Esophagus mucosa (tissue), 1 donor: ENCODE results near the gene SEMA7A. TPM values are rescaled to one million over a fixed set of nuclear protein-coding genes. Genes with fewer than 3 reads are reported as not detected.
"Not testable (repeated sequence)": the region's sequence is repeated elsewhere in the genome, so short reads cannot be mapped to it uniquely, and the experiment has no call there.

Experiments used
- ATAC-seq: fragments of 200-7000 bp; cut with Tn5 transposase; one replicate; pipeline ENCODE4 v1.9.1; 2020
- total RNA-seq: library from RNA; stranded (reverse); gene quantifications from one replicate; pipeline ENCODE4 v1.2.4, GENCODE V29; 2023
- donor health status: DM: yes; HTN: yes; CAD: no.

SEMA7A gene
- total RNA-seq, 1 donor from 2014 or later = 4.0 TPM

- no peak for ATAC-seq
These were observed 34.0 kb downstream of the SEMA7A start for GRCh38 chr15:74399511-74400312.

- no peak for ATAC-seq
These were observed 34.7 kb downstream of the SEMA7A start for GRCh38 chr15:74399100-74399499.

- no peak for ATAC-seq
These were observed 35.6 kb downstream of the SEMA7A start for GRCh38 chr15:74398183-74398582.

GRCh38 chr15:74397239-74398068 is 36.3 kb downstream of the SEMA7A start:
- ATAC-seq = peak; percentile 5

GRCh38 chr15:74396445-74397238 is 37.1 kb downstream of the SEMA7A start:
- peak; percentile 88 for ATAC-seq

- ATAC-seq = no peak
These were observed 37.7 kb downstream of the SEMA7A start for GRCh38 chr15:74396146-74396438.

- ATAC-seq = no peak
These were observed 38.2 kb downstream of the SEMA7A start for GRCh38 chr15:74395319-74396145.

GRCh38 chr15:74394090-74394846 is 39.5 kb downstream of the SEMA7A start:
- ATAC-seq = no peak

- no peak for ATAC-seq
These were observed 40.3 kb downstream of the SEMA7A start for GRCh38 chr15:74393423-74393822.

GRCh38 chr15:74392902-74393301 is 40.9 kb downstream of the SEMA7A start:
- no peak for ATAC-seq

- ATAC-seq = no peak
These were observed 41.3 kb downstream of the SEMA7A start for GRCh38 chr15:74392451-74392830.

- no peak for ATAC-seq
These were observed 41.9 kb downstream of the SEMA7A start for GRCh38 chr15:74391582-74392450.

- ATAC-seq = no peak
These were observed 43.0 kb downstream of the SEMA7A start for GRCh38 chr15:74390647-74391288.

GRCh38 chr15:74390049-74390646 is 43.6 kb downstream of the SEMA7A start:
- not testable (repeated sequence) for ATAC-seq

GRCh38 chr15:74389241-74390048 is 44.3 kb downstream of the SEMA7A start:
- no peak for ATAC-seq

- ATAC-seq = no peak
These were observed 45.3 kb downstream of the SEMA7A start for GRCh38 chr15:74388363-74388951.

- ATAC-seq = no peak
These were observed 46.0 kb downstream of the SEMA7A start for GRCh38 chr15:74387621-74388362.
